H1 (cell line): Measurements from ENCODE around the gene CD7.

Source experiments
- BRCA1 ChIP-seq: IDR thresholded peaks from 2 replicates; pipeline ENCODE4 v1.6.1; 2012; ENCODE audit warnings: low read depth, low read length, improper control_type of control experiment
- CHD2 ChIP-seq: IDR thresholded peaks from 2 replicates; pipeline ENCODE4 v1.6.1; 2012; ENCODE audit warnings: low read length, improper control_type of control experiment
- POLR2AphosphoS5 ChIP-seq: IDR thresholded peaks from 2 replicates; pipeline ENCODE4 v1.6.1; 2011; ENCODE audit warnings: low read depth, low read length
- RAD21 ChIP-seq, 2 experiments: IDR thresholded peaks in 1 of 2; conservative IDR thresholded peaks in 1 of 2; 2 replicates each; pipeline ENCODE4 v1.6.1; 2011; ENCODE audit warnings: low read depth in 2 of 2, low read length in 2 of 2, improper control_type of control experiment in 1 of 2, inconsistent platforms in 1 of 2, mild to moderate bottlenecking in 1 of 2, moderate library complexity in 1 of 2
- SP4 ChIP-seq: IDR thresholded peaks from 2 replicates; pipeline ENCODE4 v1.6.1; 2012; ENCODE audit warnings: low read length, inconsistent platforms
- TF ChIP-seq, protein P1 (sequence below): IDR thresholded peaks from 2 replicates; pipeline ENCODE4 v1.6.1; 2012; ENCODE audit warnings: low read length, inconsistent platforms

DNA sequence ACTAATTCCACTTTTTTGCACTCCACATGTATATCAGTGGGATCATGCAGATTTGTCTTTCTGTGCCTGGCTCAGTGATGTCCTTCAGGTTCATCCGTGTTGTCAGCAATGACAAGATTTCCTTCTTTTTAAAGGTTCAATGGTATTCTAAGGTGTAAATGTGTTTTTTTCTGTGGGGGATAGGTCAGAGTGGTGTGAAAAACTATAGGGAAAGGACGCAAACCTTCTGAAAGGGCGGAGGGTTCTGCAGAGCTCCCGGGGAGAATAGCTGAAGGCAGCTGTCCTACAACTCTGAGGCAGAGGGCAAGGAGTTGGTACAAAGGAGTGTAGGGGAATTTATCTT is 22.0 kb downstream of the CD7 start:
- no peak for TF ChIP-seq CHD2
- no peak for TF ChIP-seq BRCA1
- no peak for TF ChIP-seq RAD21 (IDR thresholded peaks at IDR 0.05 in 1 of 2, conservative IDR thresholded peaks at IDR 0.05 in 1 of 2; ENCODE audit: low read depth in 2 of 2, low read length in 2 of 2)
- no peak for TF ChIP-seq SP4
- no peak for TF ChIP-seq POLR2AphosphoS5
- TF ChIP-seq, protein P1, sequence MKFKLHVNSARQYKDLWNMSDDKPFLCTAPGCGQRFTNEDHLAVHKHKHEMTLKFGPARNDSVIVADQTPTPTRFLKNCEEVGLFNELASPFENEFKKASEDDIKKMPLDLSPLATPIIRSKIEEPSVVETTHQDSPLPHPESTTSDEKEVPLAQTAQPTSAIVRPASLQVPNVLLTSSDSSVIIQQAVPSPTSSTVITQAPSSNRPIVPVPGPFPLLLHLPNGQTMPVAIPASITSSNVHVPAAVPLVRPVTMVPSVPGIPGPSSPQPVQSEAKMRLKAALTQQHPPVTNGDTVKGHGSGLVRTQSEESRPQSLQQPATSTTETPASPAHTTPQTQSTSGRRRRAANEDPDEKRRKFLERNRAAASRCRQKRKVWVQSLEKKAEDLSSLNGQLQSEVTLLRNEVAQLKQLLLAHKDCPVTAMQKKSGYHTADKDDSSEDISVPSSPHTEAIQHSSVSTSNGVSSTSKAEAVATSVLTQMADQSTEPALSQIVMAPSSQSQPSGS = no peak
